ENCODE results near the gene USP27X.

The USP27X gene

GRCh38 chrX:49878834-49879655, at the start of gene USP27X:
Gene USP27X (plus strand): TSS chrX:49879484. CDS start chrX:49880308, 824 bp downstream.
- no peak for DNase-seq

- no peak for DNase-seq
Observed at GRCh38 chrX:49838374-49838773, 40.9 kb upstream of the USP27X start.

- DNase-seq = no peak
Observed at GRCh38 chrX:49840679-49841078, 38.6 kb upstream of the USP27X start.

GRCh38 chrX:49842621-49843020, 36.7 kb upstream of the USP27X start:
- no peak for DNase-seq

GRCh38 chrX:49844611-49845010, 34.7 kb upstream of the USP27X start:
- DNase-seq = no peak

- DNase-seq = no peak
Observed at GRCh38 chrX:49845701-49846403, 33.4 kb upstream of the USP27X start.

GRCh38 chrX:49846522-49846921, 32.8 kb upstream of the USP27X start:
- DNase-seq = no peak

- DNase-seq = no peak
Observed at GRCh38 chrX:49848275-49848674, 31.0 kb upstream of the USP27X start.

GRCh38 chrX:49850028-49850427, 29.3 kb upstream of the USP27X start:
- DNase-seq = no peak

GRCh38 chrX:49853661-49854060, 25.6 kb upstream of the USP27X start:
- no peak for DNase-seq

GRCh38 chrX:49856819-49857218, 22.5 kb upstream of the USP27X start:
- no peak for DNase-seq

GRCh38 chrX:49858341-49858740, 20.9 kb upstream of the USP27X start:
- no peak for DNase-seq

- DNase-seq = no peak
Observed at GRCh38 chrX:49859491-49859890, 19.8 kb upstream of the USP27X start.

- DNase-seq = no peak
Observed at GRCh38 chrX:49860867-49861535, 18.3 kb upstream of the USP27X start.

- no peak for DNase-seq
Observed at GRCh38 chrX:49862093-49862492, 17.2 kb upstream of the USP27X start.

GRCh38 chrX:49868739-49869138, 10.5 kb upstream of the USP27X start:
- DNase-seq = no peak

- no peak for DNase-seq
Observed at GRCh38 chrX:49876750-49877149, 2.5 kb upstream of the USP27X start.

- no peak for DNase-seq
Observed at GRCh38 chrX:49877397-49878101, 1.7 kb upstream of the USP27X start.

GRCh38 chrX:49878128-49878833, 1.0 kb upstream of the USP27X start:
- no peak for DNase-seq

- no peak for DNase-seq
Observed at GRCh38 chrX:49879656-49880277, 483 bp downstream of the USP27X start.

GRCh38 chrX:49880668-49881067, 1.4 kb downstream of the USP27X start:
- no peak for DNase-seq

- DNase-seq = no peak
Observed at GRCh38 chrX:49884290-49884862, 5.1 kb downstream of the USP27X start.

All from GF-D8 (cell line).